SK-N-DZ (cell line): Measurements from ENCODE around the gene METTL22.

Source experiments
- DNase-seq: peaks from one replicate; pipeline ENCODE4 v3.0.0-alpha.2; 2015; ENCODE audit warnings: low spot score

The METTL22 gene

DNA sequence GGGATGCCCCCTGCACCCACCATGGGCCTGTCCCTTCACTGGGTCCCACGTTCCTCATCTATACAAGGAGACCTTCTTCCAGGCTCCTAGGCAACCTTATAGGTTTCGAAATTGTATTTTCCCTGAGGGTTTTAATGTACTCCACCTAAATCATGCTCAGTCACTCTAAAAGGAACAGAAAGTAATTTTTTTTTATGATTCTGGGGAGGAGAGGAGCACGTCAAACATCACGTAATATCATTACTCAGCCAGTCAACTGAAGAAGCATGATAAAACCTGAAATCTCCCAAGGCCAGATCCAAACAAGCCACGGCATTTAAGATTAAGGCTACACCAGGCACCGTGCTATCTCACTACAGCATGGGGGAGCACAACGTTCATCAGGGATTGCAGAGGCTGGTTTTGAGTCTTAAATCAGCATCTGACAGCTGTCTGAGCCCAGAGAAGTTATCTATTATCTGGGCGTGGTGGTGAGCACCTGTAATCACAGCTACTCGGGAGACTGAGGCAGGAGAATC lies 27.3 kb upstream of the METTL22 start:
- DNase-seq = no peak

DNA sequence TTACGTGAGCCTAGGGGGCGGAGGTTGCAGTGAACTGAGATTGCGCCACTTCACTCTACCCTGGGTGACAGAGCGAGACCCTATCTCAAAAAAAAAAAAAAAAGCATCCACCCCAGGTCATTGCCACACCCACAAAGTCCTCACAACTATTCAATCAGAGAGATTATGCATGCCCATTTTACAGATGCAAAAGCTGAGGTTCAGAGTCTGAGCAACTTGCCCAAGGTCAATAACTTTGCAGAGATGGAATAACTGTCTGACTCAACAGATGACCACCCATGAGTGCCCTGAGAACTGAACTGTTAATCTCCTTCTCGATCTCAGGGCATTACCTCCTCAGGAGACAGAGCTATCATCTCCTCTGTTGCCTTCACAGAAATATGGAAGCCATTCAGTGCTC lies 25.7 kb upstream of the METTL22 start:
- no peak for DNase-seq

DNA sequence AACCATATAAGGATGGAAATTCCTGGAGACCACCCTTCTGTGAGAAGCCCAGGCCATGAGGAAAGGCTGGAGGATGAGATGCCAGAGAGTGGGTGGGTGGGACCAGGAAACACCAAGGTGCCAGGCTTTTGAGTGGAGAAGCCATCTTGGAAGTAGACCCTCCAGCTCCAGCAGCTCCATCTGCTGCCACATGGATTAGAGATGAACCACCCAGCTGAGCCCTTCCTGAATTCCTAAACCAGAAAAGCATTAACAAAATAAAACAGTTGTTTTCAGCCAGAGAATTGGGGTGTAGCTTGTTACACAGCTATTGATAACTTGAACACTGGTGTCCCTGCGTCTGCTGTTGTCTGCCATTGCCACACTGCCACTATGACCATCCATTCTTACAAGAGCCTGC lies 24.9 kb upstream of the METTL22 start:
- no peak for DNase-seq

DNA sequence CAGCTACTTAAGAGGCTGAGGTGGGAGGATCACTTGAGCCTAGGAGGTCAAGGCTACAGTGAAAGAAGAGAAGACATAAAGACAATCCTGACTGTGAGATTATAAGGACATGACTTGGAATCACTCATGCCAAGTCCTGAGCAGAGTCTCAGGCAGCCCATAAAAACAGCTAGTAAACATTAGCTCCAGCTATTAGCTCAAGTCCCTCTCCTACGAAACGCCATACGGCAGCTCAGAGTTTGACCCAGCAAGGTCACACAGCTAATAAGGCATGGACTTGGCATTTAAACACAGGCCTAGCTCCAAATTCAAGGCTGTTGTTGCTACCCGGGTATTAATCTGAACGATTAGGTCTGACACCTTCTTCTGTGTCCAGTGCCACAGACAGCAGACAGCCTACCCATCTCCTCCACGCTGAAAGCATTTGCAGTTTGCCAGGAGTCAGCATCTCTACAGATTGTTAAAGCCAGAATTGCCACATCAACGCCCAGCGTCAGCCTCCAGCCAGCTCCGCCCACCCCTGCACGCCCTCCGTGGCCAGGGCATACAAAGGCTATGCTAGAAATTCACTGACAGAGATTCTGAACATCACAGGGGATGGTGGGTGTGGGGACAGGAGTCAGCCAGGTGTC lies 21.2 kb upstream of the METTL22 start:
- no peak for DNase-seq

DNA sequence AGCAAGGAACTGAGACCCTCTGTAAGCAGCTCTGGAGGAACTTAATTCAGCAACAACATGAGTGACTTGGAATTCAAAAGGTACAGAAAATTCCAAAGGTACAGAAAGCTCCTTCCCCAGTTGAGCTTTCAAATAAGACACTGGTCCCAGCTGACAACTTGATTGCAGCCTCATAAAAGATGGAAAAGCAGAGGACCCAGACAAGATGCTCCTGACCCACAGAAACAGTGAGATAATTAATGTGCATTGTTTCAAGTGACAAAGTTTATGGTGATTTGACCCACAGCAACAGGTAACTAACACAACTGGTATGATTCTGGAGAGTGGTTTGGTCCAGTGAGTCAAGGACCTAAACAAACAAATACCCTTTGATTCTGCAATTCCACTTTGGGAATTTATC lies 15.9 kb upstream of the METTL22 start:
- no peak for DNase-seq

DNA sequence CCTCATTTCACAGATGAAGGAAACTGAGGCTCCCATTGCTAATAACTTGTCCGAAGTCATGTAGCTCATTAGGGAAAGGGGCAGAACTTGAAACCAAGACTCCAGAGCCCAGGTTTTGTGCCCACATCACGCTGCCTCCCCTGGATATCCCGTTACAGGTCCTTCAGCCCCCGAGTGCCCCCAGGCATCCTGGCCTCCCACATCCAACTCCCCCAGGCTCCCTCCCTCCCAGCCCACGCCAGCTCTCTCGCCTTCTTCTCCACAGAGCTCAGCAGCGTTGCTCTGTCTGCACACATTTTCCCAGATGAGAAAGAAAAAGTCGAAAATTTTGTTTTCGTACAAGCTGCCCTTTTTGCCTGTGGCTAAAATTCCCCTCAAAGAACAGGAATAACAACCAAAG lies 14.3 kb upstream of the METTL22 start:
- DNase-seq = no peak

DNA sequence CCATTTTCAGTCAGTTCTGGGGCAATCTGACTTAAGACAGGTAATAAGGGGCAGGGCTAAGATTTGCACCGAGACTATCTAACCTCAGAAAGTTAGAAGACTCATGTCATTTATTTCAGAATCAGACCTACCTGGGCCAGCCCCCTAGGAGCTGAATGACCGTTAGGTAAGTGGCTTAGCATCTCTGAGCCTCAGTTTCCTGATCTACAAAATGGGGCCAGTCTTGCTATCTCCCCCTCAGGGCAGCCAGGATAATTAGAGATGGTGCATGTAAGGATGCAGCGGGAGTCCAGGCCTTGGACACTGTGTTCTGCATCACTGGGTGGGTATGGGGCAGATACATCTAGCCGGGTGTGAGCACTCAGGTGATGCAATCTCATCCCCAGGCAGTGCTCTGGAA lies 10.4 kb upstream of the METTL22 start:
- DNase-seq = no peak

DNA sequence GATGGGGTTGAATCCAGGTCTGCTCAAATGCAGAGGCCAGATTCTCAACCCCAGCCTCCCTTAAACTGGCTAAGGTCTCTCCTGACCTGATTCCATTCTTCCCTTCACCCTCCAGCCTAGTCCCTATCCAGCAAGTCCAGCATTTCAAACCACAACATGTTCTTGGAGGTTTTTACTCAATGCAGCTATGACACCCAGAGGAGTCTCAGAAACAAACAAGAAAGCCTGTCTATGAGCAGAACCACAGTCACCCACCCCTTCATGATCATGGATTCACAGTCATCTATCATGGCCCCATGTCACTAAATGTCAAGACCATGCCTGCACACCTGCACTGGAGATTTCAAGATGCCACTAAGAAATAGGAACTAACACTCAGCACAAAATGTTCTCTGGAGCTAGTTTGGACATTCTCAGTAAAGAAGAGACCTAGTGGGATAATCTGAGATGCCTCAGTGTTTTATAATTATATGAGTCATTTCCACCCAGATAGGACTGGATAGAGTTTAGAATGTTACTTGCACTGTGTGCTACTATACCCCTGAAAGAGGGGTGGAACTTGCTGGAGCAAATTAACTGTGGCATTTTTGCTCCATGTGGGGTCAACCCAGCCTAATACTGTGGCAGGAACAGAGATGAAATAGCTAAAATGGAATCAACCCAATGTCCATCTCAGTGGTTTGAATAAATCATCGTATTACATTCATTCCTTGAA lies 9.5 kb upstream of the METTL22 start:
- DNase-seq = no peak

DNA sequence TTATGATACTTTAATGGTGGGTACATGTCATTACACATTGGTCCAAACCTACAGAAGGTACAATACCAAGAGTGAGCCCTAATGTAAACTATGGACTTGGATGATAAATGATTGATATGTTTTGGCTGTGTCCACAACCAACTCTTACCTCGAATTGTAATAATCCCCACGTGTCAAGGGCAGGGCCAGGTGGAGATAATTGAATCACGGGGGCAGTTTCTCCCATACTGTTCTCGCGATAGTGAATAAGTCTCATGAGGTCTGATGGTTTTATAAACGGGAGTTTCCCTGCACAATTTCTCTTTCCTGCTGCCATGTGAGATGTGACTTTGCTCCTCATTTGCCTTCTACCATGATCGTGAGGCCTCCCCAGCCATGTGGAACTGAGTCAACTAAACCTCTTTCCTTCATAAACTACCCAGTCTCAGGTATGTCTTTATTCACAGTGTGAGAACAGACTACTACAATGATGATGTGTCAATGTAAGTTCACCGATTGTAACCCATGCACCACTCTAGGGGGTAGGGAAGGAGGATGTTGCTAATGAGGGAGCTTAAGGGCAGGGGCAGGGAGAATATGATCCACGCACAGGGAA lies 7.0 kb upstream of the METTL22 start:
- no peak for DNase-seq

DNA sequence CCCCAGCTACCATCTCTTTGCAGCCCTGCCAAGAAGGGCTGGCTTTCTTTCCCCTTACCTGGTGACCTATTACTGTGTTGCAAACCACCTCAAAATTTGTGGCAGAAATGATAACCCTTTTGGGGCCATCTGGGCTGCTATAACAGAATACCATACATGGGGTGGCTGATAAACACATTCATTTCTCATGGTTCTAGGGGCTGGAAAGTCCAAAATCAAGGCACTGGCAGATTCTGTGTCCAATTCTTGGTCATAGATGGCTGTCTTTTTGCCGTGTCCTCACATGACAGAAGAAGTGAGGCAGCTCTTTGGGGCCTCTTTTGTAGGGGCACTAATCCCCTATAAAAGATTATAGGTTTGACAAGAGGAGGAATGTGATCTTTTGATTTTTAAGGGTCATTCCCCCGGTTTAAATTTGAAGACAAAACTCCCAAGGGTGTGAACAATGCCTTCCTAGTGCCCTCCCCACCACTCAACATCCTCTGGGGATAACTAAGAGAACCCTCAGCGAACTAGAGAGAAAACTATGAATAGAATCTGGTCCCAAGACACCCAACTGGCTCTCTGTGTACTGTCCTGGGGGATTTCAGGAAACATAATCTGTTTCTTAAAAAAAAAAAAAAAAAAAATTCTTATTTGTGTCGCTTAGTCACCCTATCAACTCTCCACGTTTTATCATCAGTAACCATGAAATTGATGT lies 1.7 kb upstream of the METTL22 start:
- no peak for DNase-seq

DNA sequence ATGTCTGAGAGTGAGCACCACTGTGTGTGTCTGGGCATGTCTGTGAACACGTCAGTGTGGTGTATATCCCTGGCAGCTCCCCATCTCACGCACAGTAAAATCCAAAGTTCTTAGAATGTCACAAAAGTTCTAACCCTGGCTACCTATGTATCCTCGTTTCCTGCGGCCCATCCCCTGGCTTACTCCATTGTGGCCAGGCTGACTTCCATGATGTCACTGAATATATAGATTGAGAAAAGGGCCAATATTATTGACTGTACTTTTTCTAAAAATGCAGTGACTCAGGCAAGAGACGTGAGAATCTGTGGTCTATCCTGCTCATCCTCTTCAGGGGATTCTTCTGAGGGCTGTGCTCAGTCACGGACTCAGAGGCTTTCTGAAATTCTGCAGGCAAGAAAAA lies 963 bp upstream of the METTL22 start:
- no peak for DNase-seq

DNA sequence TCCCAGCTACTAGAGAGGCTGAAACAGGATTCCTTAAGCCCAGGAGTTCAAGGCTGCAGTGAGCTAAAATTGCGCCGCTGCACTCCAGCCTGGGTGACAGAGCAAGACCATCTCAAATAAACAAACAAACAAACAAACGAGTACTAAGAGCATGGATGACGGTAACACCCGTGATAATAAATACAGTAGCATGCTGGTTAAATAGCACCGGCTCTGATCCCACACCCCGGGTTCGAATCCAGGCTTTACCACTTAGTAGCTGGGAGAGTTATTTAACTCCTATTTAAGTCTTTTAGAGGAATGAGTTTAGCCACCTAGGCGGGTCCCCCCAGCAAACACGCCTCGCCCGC lies 301 bp upstream of the METTL22 start:
- no peak for DNase-seq

DNA sequence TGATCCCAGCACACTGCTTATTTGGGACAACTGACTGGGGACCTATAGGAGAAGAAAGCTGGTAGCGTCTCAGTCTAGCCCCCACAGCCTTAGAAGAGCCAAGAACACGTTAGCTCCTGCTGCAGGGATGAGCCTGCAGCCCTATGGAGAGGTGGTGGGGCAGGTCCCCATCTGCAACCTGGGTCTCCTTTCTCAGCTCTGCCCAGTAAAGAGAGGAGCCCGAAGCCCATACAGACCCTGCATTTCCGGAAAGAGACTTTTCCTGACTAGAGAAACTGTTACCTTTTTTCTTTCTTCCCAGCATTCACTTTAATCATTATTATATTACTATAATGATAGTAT lies 788 bp downstream of the METTL22 start:
- DNase-seq = peak; percentile 19

DNA sequence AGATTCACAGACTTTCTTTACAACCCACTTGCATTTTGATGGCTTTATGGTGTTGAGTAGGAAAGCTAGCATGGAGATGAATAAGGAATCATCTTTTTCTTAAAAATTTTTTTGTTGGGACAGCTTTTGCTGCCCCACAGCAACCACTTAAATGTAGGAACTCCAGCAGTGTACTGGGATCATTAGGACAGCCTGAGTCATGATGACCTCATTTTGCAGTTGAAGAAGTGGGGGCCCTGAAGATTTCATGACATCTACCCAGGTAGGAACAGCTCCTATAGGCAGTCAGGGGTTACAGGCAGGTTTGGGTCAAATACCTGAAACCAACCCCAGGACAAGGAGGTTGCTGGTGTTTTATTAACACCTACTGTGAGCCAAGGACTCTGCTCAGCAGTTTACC lies 2.1 kb downstream of the METTL22 start:
- no peak for DNase-seq

DNA sequence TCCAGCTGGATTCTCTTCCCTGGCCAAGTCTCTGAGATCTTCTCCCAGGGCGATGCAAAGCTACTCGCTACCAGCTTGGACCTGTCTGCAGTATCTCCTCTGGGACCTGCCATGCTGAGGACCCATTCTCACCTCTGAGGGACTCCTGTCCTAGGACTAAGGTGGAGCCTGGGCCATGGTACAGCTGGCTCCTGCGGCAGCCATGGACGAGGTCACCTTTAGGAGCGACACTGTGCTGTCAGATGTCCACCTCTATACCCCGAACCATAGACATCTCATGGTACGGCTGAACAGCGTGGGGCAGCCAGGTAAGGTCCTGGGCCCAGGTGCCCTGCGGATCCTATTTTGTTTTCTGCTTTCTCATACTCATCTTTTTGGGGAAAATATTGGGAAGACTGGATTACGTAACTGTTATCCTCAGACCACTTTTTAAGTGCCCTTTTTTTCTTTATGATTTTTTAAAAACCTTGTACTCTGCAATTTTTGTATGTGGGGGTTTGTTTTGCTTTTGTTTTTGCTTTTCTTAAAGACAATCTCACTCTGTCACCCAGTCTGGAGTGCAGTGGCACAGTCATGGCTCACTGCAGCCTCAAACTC lies 4.1 kb downstream of the METTL22 start:
- DNase-seq = no peak

DNA sequence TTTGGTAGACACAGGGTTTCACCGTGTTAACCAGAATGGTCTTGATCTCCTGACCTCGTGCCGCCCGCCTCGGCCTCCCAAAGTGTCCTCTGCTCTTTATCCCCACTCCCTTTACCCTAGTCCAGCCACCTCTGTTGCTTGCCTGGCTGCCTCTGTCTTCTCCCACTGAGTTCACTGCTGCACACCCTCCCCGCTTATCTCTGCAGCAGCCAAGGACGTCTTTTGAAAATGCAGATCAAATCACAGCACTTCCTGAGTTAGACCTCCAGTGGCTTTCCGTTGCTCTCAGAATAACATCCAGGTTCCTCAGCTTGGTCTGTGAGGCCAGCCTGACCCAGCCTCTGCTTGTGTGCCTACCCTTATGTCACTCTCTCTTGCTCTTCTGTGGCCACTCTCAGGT lies 5.4 kb downstream of the METTL22 start:
- DNase-seq = no peak

DNA sequence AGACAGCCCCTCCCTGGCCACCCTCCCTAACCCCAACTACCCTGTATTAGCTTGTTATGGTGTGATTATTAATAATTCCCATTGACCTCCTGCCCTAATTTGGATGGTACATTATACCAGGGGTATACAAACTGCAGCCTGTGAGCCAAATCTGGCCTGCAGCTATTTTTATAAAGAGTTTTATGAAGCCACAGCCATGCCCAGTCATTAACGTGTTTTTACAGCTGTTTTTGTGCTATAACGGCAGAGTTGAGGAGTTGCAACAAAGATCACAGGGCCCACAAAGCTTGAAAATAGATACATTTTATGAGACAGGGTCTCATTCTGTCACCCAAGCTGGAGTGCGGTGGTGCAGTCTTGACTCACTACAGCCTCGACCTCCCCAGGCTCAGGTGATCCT lies 6.0 kb downstream of the METTL22 start:
- DNase-seq = no peak

DNA sequence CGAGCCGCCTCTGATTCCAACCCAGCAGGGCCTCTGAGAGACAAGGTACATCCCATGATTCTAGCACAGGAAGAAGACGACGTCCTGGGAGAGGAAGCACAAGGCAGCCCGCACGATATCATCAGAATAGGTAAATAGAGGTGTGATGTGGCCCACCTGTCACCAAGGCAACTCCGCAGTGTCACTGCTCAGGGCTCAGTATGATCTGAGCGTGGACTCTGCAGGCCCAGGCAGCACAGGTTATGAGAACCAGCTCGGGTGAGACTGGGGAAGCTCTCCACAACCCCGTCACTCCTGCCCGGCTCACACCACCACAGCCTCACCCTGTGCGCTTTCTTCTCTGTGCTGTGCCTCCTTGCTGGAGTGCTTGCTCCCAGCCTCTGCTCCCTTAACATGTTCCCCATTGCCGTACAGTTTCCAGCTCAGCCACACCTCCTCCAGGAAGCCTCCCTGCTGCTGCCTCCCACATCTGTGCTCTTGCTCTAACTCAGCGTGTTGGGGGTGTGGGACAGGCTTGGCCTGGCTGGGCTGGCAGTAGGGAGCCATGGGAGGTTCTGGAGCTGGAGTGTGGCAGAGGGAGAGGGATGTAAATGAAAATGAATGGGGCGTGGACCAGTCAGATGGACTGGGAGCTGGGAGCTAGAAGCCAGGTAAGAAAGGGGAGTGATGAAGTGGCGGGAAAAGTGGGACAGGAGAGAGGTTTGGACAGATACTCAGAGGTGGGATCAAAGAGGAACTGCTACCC lies 7.7 kb downstream of the METTL22 start:
- no peak for DNase-seq

DNA sequence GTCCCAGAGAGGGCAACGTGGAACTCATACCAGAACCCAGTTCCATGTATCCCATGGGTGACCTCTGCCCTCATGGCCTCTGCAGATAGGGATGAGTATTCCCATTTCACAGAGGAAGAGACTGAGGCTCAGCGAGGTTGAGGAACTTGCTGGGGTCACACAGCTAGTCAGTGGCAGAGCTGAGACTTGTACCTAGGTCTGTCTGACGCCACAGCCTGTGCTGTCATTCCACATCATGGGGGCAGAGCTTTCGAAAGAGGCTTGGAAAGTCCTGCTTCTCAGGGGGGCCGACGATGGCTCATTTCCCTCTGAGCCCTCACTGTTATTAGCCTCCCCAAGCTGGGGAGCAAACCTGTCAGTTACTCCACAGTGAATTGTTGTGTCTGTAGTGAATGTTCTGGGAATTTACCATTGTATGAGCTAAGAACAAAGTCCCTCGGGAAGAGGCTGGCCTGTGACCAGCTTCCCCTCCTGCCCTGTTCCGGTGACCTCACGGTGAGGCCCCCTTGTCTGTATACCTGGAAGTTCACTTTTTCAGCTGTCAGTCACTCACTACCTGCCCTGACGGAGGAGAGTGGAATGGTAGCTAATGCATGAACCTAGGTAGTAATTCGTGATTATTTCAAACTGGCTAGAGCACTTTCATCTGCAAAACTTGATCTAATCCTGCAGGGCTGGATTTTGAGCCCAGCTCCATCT lies 8.9 kb downstream of the METTL22 start:
- no peak for DNase-seq

DNA sequence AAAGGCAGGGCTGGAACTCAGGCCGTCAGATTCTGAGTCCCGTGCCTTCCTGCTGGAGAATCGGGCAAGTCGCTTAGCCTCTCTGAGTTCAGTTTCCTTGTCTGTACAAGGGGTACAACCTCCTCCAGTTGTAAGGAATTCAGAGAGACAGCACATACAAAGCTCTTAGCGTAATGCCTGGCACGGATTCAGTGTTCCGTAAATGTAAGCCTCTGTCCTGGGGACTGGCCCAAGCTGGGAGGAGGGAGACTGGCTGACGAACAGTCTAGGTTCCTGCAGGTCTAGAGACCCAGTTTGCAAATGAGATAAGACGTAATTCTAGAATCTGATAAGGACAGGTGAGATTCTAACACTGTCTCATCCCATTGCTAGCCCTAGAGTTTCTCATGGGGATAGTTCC lies 9.9 kb downstream of the METTL22 start:
- no peak for DNase-seq
